GM12875 (cell line): ENCODE data around the gene P4HA2.

ENCODE experiments used
- H3K4me3 ChIP-seq: one replicate; pipeline ENCODE4 v1.5.1; 2011; ENCODE audit warnings: low read depth, low read length, control low read depth
- CTCF ChIP-seq: IDR thresholded peaks from 2 replicates; pipeline ENCODE4 v1.5.1; 2011; ENCODE audit warnings: low read depth, mild to moderate bottlenecking, control low read depth, inconsistent platforms, low read length, moderate library complexity, borderline replicate concordance; ENCODE audit not compliant: insufficient read depth

The P4HA2 gene

GRCh38 chr5:132271251-132272246 lies 43.9 kb upstream of the P4HA2 start:
- no peak overlapping the region for H3K4me3 ChIP-seq
- peak; percentile 18; the same call in 1 of the 2 replicates for TF ChIP-seq CTCF

- no peak for TF ChIP-seq CTCF
- H3K4me3 ChIP-seq: no peak overlapping the region
Measured at GRCh38 chr5:132270706-132271105, 43.1 kb upstream of the P4HA2 start.

GRCh38 chr5:132270335-132270665 lies 42.6 kb upstream of the P4HA2 start:
- no peak for TF ChIP-seq CTCF
- no peak overlapping the region for H3K4me3 ChIP-seq

GRCh38 chr5:132269635-132270334 lies 42.1 kb upstream of the P4HA2 start:
- TF ChIP-seq CTCF: no peak
- H3K4me3 ChIP-seq: no peak overlapping the region

GRCh38 chr5:132268769-132269551 lies 41.3 kb upstream of the P4HA2 start:
- TF ChIP-seq CTCF: no peak
- no peak overlapping the region for H3K4me3 ChIP-seq

- no peak overlapping the region for H3K4me3 ChIP-seq
- TF ChIP-seq CTCF: no peak
Measured at GRCh38 chr5:132267931-132268768, 40.5 kb upstream of the P4HA2 start.
